Testis (tissue), 2 donors: ENCODE measurements around the gene BMPR1B.

Source experiments
- POLR2A ChIP-seq: fragments of 450-650 bp; IDR thresholded peaks from one replicate; pipeline ENCODE4 v1.6.1; 2017; ENCODE audit warnings: antibody characterized with exemption, mild to moderate bottlenecking, moderate library complexity
- TF ChIP-seq, protein P1 (sequence below), 3 experiments: fragments of 450-650 bp in 2 of 3; fragments of 200-600 bp in 1 of 3; sonication (generic) in 1 of 3; IDR thresholded peaks; one replicate each; pipeline ENCODE4 v1.5.1; 2016 to 2019; ENCODE audit warnings: antibody characterized with exemption in 3 of 3, mild to moderate bottlenecking in 2 of 3, moderate library complexity in 1 of 3

DNA sequence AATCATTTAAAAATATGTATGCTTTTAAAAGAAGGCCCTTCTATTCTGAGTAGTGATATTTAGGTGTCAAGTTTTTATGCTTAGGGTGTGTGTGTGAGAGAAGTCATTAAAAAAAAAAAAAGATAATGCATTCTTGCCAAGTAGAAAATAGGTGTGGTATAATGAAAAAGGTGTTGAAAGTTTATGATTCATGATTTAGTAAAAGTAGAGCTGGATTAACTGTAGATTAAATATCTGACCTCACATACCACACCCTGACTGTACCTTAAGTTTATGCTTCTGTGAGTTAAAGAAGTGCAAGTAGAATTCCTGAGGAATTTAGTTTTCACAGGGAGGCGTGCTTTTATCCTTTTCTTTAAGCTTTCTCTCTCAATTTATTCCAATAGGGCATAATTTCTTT is 71.1 kb downstream of the BMPR1B start:
- TF ChIP-seq POLR2A = no peak
- TF ChIP-seq, protein P1, sequence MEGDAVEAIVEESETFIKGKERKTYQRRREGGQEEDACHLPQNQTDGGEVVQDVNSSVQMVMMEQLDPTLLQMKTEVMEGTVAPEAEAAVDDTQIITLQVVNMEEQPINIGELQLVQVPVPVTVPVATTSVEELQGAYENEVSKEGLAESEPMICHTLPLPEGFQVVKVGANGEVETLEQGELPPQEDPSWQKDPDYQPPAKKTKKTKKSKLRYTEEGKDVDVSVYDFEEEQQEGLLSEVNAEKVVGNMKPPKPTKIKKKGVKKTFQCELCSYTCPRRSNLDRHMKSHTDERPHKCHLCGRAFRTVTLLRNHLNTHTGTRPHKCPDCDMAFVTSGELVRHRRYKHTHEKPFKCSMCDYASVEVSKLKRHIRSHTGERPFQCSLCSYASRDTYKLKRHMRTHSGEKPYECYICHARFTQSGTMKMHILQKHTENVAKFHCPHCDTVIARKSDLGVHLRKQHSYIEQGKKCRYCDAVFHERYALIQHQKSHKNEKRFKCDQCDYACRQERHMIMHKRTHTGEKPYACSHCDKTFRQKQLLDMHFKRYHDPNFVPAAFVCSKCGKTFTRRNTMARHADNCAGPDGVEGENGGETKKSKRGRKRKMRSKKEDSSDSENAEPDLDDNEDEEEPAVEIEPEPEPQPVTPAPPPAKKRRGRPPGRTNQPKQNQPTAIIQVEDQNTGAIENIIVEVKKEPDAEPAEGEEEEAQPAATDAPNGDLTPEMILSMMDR (IDR thresholded peaks at IDR 0.05) = no peak
